BLaER1 (cell line): ENCODE data around the gene IGSF9B.

ENCODE experiments used
- H3K27ac ChIP-seq: shearing (Covaris generic); formaldehyde crosslinking; 2 replicates; pipeline ENCODE4 v1.8.1; 2022
- H3K27me3 ChIP-seq: shearing (Covaris generic); formaldehyde crosslinking; 2 replicates; pipeline ENCODE4 v1.8.1; 2022
- H3K36me3 ChIP-seq: shearing (Covaris generic); formaldehyde crosslinking; 2 replicates; pipeline ENCODE4 v1.8.1; 2022
- H3K4me1 ChIP-seq: shearing (Covaris generic); formaldehyde crosslinking; 2 replicates; pipeline ENCODE4 v1.8.1; 2022
- H3K4me2 ChIP-seq: shearing (Covaris generic); formaldehyde crosslinking; 2 replicates; pipeline ENCODE4 v1.8.1; 2022
- H3K4me3 ChIP-seq: shearing (Covaris generic); formaldehyde crosslinking; 2 replicates; pipeline ENCODE4 v1.8.1; 2022
- H3K9ac ChIP-seq: shearing (Covaris generic); formaldehyde crosslinking; 2 replicates; pipeline ENCODE4 v1.8.1; 2022
- H3K9me3 ChIP-seq: shearing (Covaris generic); formaldehyde crosslinking; 2 replicates; pipeline ENCODE4 v1.8.1; 2022
- H4K20me1 ChIP-seq: shearing (Covaris generic); formaldehyde crosslinking; 2 replicates; pipeline ENCODE4 v1.8.1; 2022
- Cebpa-rat ChIP-seq: shearing (Covaris generic); IDR thresholded peaks from 2 replicates; pipeline ENCODE4 v1.8.1; 2022

IGSF9B gene

DNA sequence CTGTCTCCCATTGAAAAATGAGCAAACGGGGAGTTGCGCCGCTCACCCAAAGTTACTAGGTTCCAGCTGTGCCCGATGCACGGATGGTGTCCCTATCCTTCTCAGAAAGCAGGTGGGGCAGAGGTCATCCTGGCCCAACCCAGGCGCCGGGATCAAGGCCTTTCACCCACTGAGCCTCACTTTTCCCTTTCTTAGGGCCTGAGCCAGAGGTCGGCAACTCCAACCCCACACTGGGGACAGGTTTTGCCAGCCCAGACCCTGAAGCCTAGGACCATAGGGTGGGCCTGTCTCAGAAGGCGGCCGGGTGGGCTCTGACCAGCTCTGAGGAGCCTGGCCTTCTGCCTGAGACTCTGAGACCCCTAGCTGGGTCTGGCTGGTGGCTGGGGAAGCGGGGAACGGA, 6.3 kb downstream of the IGSF9B start:
- Histone ChIP-seq H3K4me3 (peak overlapping the region; percentile 51), H3K4me1 (peaks cover 88% of the 10 kb centered on the region), H3K9ac (peak overlapping the region; percentile 62; the same call in 1 of the 2 replicates)

DNA sequence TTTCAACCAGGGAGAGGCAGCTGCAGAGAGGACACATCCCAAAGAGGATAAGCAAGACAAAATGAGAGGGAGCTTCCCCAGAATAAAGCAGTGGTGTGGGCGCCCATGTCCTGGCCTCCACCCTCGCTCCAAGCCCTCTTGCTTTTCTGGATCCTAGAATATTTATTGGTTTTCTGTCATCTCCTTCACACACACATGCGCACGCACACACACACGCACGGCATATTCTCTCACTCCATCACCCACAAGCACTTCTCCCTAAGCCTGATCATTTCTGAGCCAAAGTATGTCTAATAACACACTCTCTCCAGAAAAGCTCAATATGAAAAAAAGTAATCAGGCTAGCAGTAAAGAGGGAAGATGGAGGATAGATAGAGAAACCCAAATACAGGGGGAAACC, 7.6 kb downstream of the IGSF9B start:
- H3K9me3 ChIP-seq = no peaks in the 10 kb centered on the region
- no peak for TF ChIP-seq Cebpa-rat
- no peaks in the 10 kb centered on the region for H3K36me3 ChIP-seq
- H4K20me1 ChIP-seq = peaks cover 33% of the 10 kb centered on the region
- peak overlapping the region; percentile 75 for H3K27ac ChIP-seq
- peaks cover 100% of the 10 kb centered on the region for H3K4me1 ChIP-seq
- 0 out of 2 replicates have a peak overlapping the region, but pooled peaks have one; percentile 6 for H3K9ac ChIP-seq
- peak overlapping the region; percentile 94 for H3K4me2 ChIP-seq
- no peak overlapping the region for H3K4me3 ChIP-seq
- H3K27me3 ChIP-seq = no peaks in the 10 kb centered on the region

More for the DNA sequence above, 6.3 kb downstream of the IGSF9B start:
- H3K27ac ChIP-seq = peak overlapping the region; percentile 75
- TF ChIP-seq Cebpa-rat = no peak
- H3K9me3 ChIP-seq = no peaks in the 10 kb centered on the region
- peaks cover 24% of the 10 kb centered on the region for H4K20me1 ChIP-seq
- H3K27me3 ChIP-seq = no peaks in the 10 kb centered on the region
- peak overlapping the region; percentile 94 for H3K4me2 ChIP-seq
- no peaks in the 10 kb centered on the region for H3K36me3 ChIP-seq

DNA sequence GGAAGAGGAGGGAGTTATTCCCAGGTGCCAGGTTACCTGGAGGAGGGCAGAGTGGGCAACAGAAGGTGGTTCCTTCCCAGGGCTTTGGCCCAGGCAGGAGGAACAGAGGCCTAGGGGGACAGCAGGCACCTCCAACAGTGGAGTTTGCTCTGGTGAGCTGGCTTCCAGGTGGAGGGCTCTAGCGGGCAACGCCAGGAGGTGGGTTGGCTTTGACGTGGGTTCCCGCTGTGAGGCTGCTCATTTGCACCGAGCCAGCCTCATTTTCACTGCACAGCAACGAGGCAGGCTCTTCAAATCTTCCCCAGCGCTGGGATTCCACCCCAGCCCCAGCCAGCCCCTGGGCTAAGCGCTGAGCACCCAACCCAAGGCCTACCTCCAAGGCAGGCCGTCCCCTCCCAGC, 8.1 kb downstream of the IGSF9B start:
- H3K4me2 ChIP-seq = peak overlapping the region; percentile 94
- H3K27ac ChIP-seq = peak overlapping the region; percentile 75; the same call in 1 of the 2 replicates
- no peak for TF ChIP-seq Cebpa-rat
- H3K4me3 ChIP-seq = peak overlapping the region; percentile 11; the same call in 1 of the 2 replicates
- peaks cover 100% of the 10 kb centered on the region for H3K4me1 ChIP-seq
- no peaks in the 10 kb centered on the region for H3K36me3 ChIP-seq
- peaks cover 33% of the 10 kb centered on the region for H4K20me1 ChIP-seq
- 0 out of 2 replicates have a peak overlapping the region, but pooled peaks have one; percentile 6 for H3K9ac ChIP-seq
- H3K27me3 ChIP-seq = no peaks in the 10 kb centered on the region
- H3K9me3 ChIP-seq = no peaks in the 10 kb centered on the region

DNA sequence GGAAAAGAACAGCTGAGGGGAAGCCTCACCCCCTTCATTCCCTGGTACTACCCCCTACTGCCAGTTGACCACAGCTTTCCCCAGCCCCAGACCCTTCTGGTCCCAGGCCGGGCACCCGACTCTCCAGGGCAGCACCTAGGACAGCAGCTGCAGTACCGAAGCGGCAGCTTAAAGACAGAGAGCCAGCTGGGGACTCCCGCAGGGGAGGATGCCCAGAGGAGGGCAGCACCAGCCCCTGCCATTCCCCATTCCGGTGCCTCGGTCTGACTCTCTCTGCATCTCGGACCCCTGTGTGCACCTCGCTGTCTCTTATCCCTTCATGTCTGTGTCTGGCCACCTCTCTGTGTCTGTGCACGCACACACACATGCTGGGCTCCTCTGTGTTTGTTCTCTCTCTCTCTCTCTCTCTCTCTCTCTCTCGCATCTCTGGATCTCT, 9.4 kb downstream of the IGSF9B start:
- H4K20me1 ChIP-seq = peaks cover 33% of the 10 kb centered on the region
- no peaks in the 10 kb centered on the region for H3K9me3 ChIP-seq
- no peaks in the 10 kb centered on the region for H3K27me3 ChIP-seq
- no peak overlapping the region for H3K4me3 ChIP-seq
- H3K9ac ChIP-seq = no peak overlapping the region
- no peak overlapping the region for H3K27ac ChIP-seq
- no peaks in the 10 kb centered on the region for H3K36me3 ChIP-seq
- no peak for TF ChIP-seq Cebpa-rat
- peak overlapping the region; percentile 94 for H3K4me2 ChIP-seq
- peaks cover 91% of the 10 kb centered on the region for H3K4me1 ChIP-seq

DNA sequence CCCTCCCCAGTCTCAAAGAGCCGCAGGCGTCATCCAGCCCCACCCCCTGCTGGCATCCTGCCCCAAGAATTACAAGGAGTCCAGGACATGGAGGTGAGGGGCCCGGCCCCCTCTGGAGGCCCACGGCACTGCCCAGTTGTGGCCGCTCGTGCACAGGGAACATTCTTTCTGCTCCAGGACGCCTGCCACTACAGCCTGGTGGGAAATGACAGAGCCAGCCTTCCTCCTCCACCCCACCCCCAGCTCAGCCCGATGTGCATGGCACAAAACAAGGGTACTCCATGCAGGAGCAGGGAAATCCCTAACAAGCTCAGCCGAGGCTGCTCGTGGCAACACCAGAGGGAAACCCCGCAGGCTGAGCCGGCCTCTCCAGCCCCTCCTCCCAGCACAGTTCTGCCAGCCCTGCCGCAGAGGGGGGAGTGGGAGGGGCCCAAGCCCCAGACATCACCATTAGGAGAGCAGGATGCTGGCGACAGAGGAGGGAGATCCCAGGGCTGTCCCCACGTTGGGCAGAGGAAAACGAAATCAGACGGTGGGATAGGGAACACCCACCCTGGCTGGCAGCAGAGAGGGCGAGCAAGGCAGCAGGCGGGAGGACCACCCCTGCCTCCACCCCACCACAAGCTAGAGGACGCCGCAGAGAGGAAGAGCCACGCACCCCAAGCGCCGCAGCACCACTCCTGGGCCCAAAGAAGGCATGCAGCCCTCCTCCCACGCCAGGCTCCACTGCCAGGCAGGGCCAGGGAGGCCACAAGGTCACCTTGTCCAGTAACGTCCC, 10.0 kb downstream of the IGSF9B start:
- TF ChIP-seq Cebpa-rat = no peak
- Histone ChIP-seq H3K4me2 (peak overlapping the region; percentile 94; the same call in 1 of the 2 replicates), H3K36me3 (no peaks in the 10 kb centered on the region), H3K4me1 (peaks cover 85% of the 10 kb centered on the region), H3K27ac (no peak overlapping the region), H4K20me1 (peaks cover 33% of the 10 kb centered on the region), H3K27me3 (no peaks in the 10 kb centered on the region), H3K9ac (no peak overlapping the region), H3K4me3 (no peak overlapping the region), H3K9me3 (no peaks in the 10 kb centered on the region)

DNA sequence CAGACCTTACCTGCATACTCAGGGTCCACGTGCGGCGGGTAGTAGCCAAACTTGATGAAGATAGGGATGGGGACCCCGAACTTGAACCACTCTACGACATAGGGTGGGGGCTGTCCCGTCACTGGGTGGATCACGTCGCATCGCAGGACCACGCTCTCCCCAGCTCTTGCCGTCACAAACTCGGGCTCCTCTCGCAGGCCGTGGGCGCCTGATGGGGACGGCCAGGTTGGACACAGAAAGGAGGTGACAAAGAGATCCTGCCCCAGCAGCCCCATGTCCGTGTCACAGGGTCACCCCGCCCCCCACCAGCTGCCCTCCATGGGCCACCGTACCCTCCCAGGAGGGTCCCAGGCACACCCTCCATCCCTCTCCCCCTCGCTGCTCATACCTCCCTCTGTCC, 10.7 kb downstream of the IGSF9B start:
- Histone ChIP-seq H3K4me1 (peaks cover 78% of the 10 kb centered on the region), H3K4me2 (no peak overlapping the region), H3K9ac (no peak overlapping the region), H3K27me3 (no peaks in the 10 kb centered on the region), H3K4me3 (no peak overlapping the region), H3K36me3 (no peaks in the 10 kb centered on the region), H3K9me3 (no peaks in the 10 kb centered on the region), H4K20me1 (peaks cover 33% of the 10 kb centered on the region), H3K27ac (no peak overlapping the region)
- no peak for TF ChIP-seq Cebpa-rat

DNA sequence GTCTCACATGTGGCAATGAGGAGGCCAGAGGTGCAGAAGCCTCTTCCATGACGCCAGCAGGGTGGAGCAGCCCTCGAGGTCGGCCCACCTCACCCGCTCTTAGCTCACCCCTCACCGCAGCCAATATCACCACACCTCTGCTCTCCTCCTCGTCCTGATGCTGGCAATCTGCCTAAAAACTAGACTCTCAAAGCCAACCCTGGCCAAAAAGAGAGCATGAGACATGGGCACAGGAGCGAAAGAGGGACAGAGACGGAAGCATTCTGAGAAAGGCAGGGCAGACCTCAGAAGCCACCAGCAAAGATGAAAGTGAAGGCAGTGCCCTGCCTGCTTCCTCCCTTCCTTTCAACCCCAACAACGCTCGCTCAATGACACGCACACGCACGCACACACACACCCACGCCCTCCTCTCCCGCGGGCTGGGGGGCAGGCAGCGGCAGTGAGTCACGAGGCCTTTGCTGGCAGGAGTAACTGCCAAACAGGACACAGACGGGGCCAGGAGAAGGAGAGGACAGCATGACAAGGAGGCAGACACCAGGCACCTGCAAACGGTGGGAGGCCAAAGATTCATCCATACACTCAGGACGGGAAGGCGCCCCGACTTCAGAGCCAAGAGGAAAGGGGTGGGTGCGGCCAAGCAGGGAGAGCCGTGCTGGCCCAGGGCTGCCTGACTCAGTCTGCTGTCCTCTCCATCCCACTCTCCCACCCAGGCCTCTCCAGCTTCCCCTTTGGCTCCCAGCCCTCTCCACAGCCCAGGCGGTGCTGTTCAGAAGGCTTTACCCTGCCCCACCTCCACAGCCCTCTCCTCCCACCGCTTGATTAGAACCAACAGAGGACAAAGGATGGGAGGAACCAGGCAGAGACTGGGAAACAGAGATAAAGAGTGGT, 11.4 kb downstream of the IGSF9B start:
- no peaks in the 10 kb centered on the region for H3K27me3 ChIP-seq
- peaks cover 33% of the 10 kb centered on the region for H4K20me1 ChIP-seq
- H3K4me2 ChIP-seq = peak overlapping the region; percentile 44
- no peak for TF ChIP-seq Cebpa-rat
- peaks cover 71% of the 10 kb centered on the region for H3K4me1 ChIP-seq
- H3K9me3 ChIP-seq = no peaks in the 10 kb centered on the region
- no peak overlapping the region for H3K4me3 ChIP-seq
- no peak overlapping the region for H3K9ac ChIP-seq
- H3K36me3 ChIP-seq = no peaks in the 10 kb centered on the region
- no peak overlapping the region for H3K27ac ChIP-seq

DNA sequence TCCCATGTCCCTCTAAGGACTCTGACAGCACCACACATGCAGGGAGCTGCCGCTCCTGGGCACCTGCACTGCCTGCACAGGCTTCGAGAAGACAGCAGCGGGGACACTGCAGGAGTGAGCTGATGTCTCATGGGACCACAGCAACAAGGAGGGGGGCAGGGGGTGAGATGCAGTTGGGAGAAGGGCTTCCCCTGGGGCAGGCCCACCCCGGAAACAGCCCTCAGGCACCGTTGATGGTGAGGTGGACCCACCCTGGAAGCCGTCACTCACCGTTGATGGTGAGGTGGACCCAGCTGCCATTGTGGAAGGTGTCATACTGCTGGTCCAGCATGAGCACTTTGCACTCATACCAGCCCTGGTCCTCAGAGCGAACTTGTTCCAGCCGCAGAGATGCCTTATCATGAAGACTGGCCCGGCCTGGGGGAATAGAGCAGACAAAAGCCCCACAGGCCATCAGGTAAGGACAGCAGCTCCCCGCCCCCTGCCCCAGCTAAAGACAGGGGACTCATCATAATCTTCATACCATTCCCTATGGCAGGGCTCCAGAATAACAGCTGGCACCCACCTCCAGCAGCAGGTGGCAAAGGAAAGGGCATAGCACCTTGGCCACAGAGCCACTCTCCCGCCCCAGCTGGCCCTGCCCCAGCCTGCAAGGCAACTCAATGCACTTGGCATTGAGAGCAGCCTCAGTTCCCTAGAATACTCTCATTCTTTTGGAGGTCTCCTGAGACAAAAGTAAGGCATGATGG, 12.6 kb downstream of the IGSF9B start:
- Histone ChIP-seq H3K4me2 (peak overlapping the region; percentile 47), H3K4me1 (peaks cover 59% of the 10 kb centered on the region)

DNA sequence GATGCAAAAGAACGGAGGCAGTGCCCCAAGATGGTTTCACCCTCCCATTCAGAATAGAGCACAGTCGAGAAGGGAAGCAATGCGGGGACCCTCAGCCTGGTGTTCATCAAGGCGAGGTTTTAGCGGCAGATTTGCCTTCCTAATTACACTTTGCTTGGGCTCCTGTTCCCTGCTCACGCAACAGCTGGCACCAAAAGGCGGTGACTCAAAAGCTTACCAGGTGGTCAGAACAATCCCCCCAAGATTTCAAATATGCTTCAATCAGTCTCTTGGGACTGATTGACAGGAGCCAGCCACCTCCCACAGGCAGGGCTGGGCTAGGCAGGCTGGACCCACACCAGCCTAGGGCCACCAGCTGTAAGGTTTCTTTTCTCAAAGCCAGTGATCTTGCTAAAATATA, 14.2 kb downstream of the IGSF9B start:
- TF ChIP-seq Cebpa-rat = no peak
- H3K4me1 ChIP-seq = peaks cover 44% of the 10 kb centered on the region
- H3K36me3 ChIP-seq = no peaks in the 10 kb centered on the region

More for the DNA sequence above, 12.6 kb downstream of the IGSF9B start:
- Histone ChIP-seq H3K4me3 (no peak overlapping the region), H3K9ac (no peak overlapping the region), H3K9me3 (no peaks in the 10 kb centered on the region), H3K36me3 (no peaks in the 10 kb centered on the region), H3K27ac (no peak overlapping the region), H3K27me3 (no peaks in the 10 kb centered on the region), H4K20me1 (peaks cover 33% of the 10 kb centered on the region)
- TF ChIP-seq Cebpa-rat = no peak

More for the DNA sequence above, 14.2 kb downstream of the IGSF9B start:
- Histone ChIP-seq H3K9ac (no peak overlapping the region), H3K27me3 (no peaks in the 10 kb centered on the region), H3K27ac (no peak overlapping the region), H3K4me3 (no peak overlapping the region), H3K4me2 (no peak overlapping the region), H4K20me1 (peaks cover 31% of the 10 kb centered on the region), H3K9me3 (no peaks in the 10 kb centered on the region)
